Measurements from ENCODE around the gene SUPT5H. TPM values are rescaled to one million over a fixed set of nuclear protein-coding genes. Genes with fewer than 3 reads are reported as not detected.

SUPT5H gene
- total and polyA plus RNA-seq, 2 of the 13 experiments (the other 11 are each of a cell fraction or from before 2014, with no cell fraction given): 48.2 to 51.7 TPM

DNA sequence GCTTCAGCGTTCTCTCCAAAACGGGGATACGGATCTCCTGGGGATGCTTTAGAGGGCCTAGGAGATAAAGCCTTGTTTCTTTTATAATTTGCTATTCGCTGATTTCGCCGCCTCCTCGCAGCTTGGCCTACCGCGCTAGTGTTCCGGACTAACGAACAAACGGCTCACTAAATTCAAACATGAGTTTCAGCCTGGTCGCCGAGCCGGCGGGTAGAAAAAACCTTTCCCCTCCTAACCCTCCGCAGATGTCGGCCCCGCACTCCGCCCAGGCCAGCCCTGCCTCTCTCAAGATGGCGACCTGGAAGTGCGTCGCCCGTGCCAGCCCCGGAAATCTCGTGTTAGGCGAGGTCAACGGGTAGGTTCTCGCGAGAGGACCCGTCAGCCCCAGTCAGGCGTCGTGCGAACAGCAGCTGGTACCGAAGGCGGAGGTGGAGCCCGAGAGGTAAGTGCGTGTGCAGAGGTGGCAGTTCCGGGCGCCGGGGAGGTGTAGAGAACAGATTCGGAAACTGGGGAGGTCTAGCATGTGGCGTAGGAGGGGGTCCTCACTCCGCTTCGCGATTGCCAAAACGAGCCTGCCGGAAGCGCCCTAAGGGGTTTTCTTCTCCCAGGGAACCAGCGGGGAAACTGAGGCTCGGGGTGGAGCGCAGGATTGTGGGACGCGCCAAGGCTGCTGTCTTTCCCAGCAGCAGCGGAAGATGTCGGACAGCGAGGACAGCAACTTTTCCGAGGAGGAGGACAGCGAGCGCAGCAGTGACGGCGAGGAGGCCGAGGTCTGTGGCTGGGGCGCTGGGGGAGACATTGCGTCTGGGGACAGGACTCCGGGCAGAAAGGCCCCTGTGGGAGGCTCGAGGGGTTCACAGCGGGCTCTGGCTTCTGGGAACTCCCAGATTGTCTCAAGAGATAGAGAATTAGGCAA is at the start of gene SUPT5H (continued):
- TF ChIP-seq FOXM1 (CRISPR knock-in tag; IDR thresholded peaks at IDR 0.05): no peak
- no peak for TF ChIP-seq ZNF224 (CRISPR knock-in tag; IDR thresholded peaks at IDR 0.05)
- TF ChIP-seq, protein P1, sequence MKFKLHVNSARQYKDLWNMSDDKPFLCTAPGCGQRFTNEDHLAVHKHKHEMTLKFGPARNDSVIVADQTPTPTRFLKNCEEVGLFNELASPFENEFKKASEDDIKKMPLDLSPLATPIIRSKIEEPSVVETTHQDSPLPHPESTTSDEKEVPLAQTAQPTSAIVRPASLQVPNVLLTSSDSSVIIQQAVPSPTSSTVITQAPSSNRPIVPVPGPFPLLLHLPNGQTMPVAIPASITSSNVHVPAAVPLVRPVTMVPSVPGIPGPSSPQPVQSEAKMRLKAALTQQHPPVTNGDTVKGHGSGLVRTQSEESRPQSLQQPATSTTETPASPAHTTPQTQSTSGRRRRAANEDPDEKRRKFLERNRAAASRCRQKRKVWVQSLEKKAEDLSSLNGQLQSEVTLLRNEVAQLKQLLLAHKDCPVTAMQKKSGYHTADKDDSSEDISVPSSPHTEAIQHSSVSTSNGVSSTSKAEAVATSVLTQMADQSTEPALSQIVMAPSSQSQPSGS (CRISPR knock-in tag; IDR thresholded peaks at IDR 0.05): peak; percentile 87
- TF ChIP-seq SNRNP70 (IDR thresholded peaks at IDR 0.05; ENCODE audit: low read depth, low read length): no peak
- TF ChIP-seq, protein P2, sequence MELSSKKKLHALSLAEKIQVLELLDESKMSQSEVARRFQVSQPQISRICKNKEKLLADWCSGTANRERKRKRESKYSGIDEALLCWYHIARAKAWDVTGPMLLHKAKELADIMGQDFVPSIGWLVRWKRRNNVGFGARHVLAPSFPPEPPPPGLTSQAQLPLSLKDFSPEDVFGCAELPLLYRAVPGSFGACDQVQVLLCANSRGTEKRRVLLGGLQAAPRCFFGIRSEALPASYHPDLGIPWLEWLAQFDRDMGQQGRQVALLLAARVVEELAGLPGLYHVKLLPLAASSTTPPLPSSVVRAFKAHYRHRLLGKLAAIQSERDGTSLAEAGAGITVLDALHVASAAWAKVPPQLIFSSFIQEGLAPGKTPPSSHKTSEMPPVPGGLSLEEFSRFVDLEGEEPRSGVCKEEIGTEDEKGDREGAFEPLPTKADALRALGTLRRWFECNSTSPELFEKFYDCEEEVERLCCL (CRISPR knock-in tag; IDR thresholded peaks at IDR 0.05; ENCODE audit: borderline replicate concordance): no peak
- peak; percentile 77 for TF ChIP-seq MXD4 (CRISPR knock-in tag; IDR thresholded peaks at IDR 0.05)
- TF ChIP-seq ZNF530 (CRISPR knock-in tag; IDR thresholded peaks at IDR 0.05; ENCODE audit: low read depth): no peak
- peak; percentile 93 for TF ChIP-seq ZNF891 (CRISPR knock-in tag; IDR thresholded peaks at IDR 0.05)
- TF ChIP-seq RXRA (CRISPR knock-in tag; IDR thresholded peaks at IDR 0.05): peak; percentile 91
- TF ChIP-seq, protein P3, sequence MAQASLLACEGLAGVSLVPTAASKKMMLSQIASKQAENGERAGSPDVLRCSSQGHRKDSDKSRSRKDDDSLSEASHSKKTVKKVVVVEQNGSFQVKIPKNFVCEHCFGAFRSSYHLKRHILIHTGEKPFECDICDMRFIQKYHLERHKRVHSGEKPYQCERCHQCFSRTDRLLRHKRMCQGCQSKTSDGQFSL (CRISPR knock-in tag; IDR thresholded peaks at IDR 0.05): 0 out of 2 replicates have a peak, but pooled peaks have one; percentile 59
- TF ChIP-seq GPN1 (CRISPR knock-in tag; IDR thresholded peaks at IDR 0.05; ENCODE audit: borderline replicate concordance): no peak
- peak; percentile 85 for TF ChIP-seq HNRNPK (IDR thresholded peaks at IDR 0.05; ENCODE audit: low read depth, low read length, poor library complexity, severe bottlenecking)
- TF ChIP-seq ZNF766 (CRISPR knock-in tag; IDR thresholded peaks at IDR 0.05; ENCODE audit: borderline replicate concordance): 0 out of 2 replicates have a peak, but pooled peaks have one; percentile 76
- TF ChIP-seq, protein P4, sequence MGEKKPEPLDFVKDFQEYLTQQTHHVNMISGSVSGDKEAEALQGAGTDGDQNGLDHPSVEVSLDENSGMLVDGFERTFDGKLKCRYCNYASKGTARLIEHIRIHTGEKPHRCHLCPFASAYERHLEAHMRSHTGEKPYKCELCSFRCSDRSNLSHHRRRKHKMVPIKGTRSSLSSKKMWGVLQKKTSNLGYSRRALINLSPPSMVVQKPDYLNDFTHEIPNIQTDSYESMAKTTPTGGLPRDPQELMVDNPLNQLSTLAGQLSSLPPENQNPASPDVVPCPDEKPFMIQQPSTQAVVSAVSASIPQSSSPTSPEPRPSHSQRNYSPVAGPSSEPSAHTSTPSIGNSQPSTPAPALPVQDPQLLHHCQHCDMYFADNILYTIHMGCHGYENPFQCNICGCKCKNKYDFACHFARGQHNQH (CRISPR knock-in tag; IDR thresholded peaks at IDR 0.05): peak; percentile 75; the same call in 1 of the 2 replicates
- TF ChIP-seq KMT2B (CRISPR knock-in tag; IDR thresholded peaks at IDR 0.05): peak; percentile 92
- peak; percentile 47; the same call in 1 of the 2 replicates for TF ChIP-seq ZBTB8A (CRISPR knock-in tag; IDR thresholded peaks at IDR 0.05; ENCODE audit: borderline replicate concordance, low read depth)
- TF ChIP-seq, protein P5, sequence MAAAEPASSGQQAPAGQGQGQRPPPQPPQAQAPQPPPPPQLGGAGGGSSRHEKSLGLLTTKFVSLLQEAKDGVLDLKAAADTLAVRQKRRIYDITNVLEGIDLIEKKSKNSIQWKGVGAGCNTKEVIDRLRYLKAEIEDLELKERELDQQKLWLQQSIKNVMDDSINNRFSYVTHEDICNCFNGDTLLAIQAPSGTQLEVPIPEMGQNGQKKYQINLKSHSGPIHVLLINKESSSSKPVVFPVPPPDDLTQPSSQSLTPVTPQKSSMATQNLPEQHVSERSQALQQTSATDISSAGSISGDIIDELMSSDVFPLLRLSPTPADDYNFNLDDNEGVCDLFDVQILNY (CRISPR knock-in tag; conservative IDR thresholded peaks at IDR 0.05): no peak
- TF ChIP-seq ZBTB7A (CRISPR knock-in tag; IDR thresholded peaks at IDR 0.05): peak; percentile 44; the same call in 1 of the 2 replicates
- no peak for TF ChIP-seq XBP1 (CRISPR knock-in tag; IDR thresholded peaks at IDR 0.05)
- TF ChIP-seq GATAD2A (CRISPR knock-in tag; IDR thresholded peaks at IDR 0.05): peak; percentile 71
- no peak for TF ChIP-seq GLI4 (CRISPR knock-in tag; IDR thresholded peaks at IDR 0.05; ENCODE audit: borderline replicate concordance)
- peak; percentile 80 for TF ChIP-seq CREB1 (IDR thresholded peaks at IDR 0.05)
- peak; percentile 93 for TF ChIP-seq CREB1 (CRISPR knock-in tag; IDR thresholded peaks at IDR 0.05)
- peak; percentile 55; the same call in 1 of the 2 replicates for TF ChIP-seq SP5 (CRISPR knock-in tag; IDR thresholded peaks at IDR 0.05; ENCODE audit: borderline replicate concordance, low read depth)
- peak; percentile 90 for TF ChIP-seq PHF20 (CRISPR knock-in tag; IDR thresholded peaks at IDR 0.05)
- no peak for TF ChIP-seq THYN1 (CRISPR knock-in tag; IDR thresholded peaks at IDR 0.05; ENCODE audit: borderline replicate concordance, low read depth)
